ENCODE data around the gene EN1.
A peak's percentile ranks its signal among the peaks of the same experiment; 100 is the strongest.

The EN1 gene

GRCh38 chr2:118855451-118856279 is 8.2 kb upstream of the EN1 start:
- peak; percentile 51 for DNase-seq

GRCh38 chr2:118854507-118855345 is 7.3 kb upstream of the EN1 start:
- no peak for DNase-seq

- DNase-seq, result no peak
These were observed 6.3 kb upstream of the EN1 start for GRCh38 chr2:118853651-118854291.

GRCh38 chr2:118853129-118853640 is 5.7 kb upstream of the EN1 start:
- no peak for DNase-seq

GRCh38 chr2:118852605-118853128 is 5.2 kb upstream of the EN1 start:
- no peak for DNase-seq

- no peak for DNase-seq
These were observed 4.2 kb upstream of the EN1 start for GRCh38 chr2:118851650-118852049.

GRCh38 chr2:118850901-118851415 is 3.5 kb upstream of the EN1 start:
- no peak for DNase-seq

- no peak for DNase-seq
These were observed 2.9 kb upstream of the EN1 start for GRCh38 chr2:118850168-118850900.

- no peak for DNase-seq
These were observed 2.0 kb upstream of the EN1 start for GRCh38 chr2:118849226-118850167.

- no peak for DNase-seq
These were observed 1.2 kb upstream of the EN1 start for GRCh38 chr2:118848381-118849225.

GRCh38 chr2:118847762-118848172 is 319 bp upstream of the EN1 start:
- no peak for DNase-seq

- DNase-seq, result no peak
These were observed 951 bp downstream of the EN1 start for GRCh38 chr2:118846442-118846952.

- DNase-seq, result no peak
These were observed 1.7 kb downstream of the EN1 start for GRCh38 chr2:118845522-118846441.

- no peak for DNase-seq
These were observed 2.4 kb downstream of the EN1 start for GRCh38 chr2:118845005-118845521.

- no peak for DNase-seq
These were observed 3.0 kb downstream of the EN1 start for GRCh38 chr2:118844261-118845004.

- no peak for DNase-seq
These were observed 3.8 kb downstream of the EN1 start for GRCh38 chr2:118843483-118844132.
